Pancreas (tissue), 10 donors: ENCODE data around the gene VAMP3. TPM values are rescaled to one million over a fixed set of nuclear protein-coding genes. Genes with fewer than 3 reads are reported as not detected.

Experiments used
- ATAC-seq, 4 donors: fragments of 200-7000 bp; cut with Tn5 transposase; one replicate each; pipeline versions ENCODE4 v1.8.0 to v1.9.1; 2020; ENCODE audit warnings: mild to moderate bottlenecking in 4 of 4, moderate library complexity in 4 of 4
- DNase-seq, 6 donors: peaks; one replicate each; pipeline ENCODE4 v3.0.0-alpha.2; 2020
- FAIRE-seq: peaks from 2 replicates; lab custom pipeline; 2012; peaks lifted over from hg19 to GRCh38; lab: Jason Lieb, UNC
- H3K27ac ChIP-seq, 4 donors: fragments of 200-600 bp; sonication (generic); 1 replicate in 3 of 4; 2 replicates in 1 of 4; pipeline versions ENCODE4 v1.5.0 to v1.8.0; 2020
- H3K27me3 ChIP-seq, 4 donors: fragments of 200-600 bp; one replicate each; pipeline ENCODE4 v1.8.0; 2021
- H3K36me3 ChIP-seq, 3 donors: fragments of 200-600 bp; sonication (generic) in 1 of 3; one replicate each; pipeline versions ENCODE4 v1.5.0 to v1.8.0; 2020 to 2021
- H3K4me1 ChIP-seq, 3 donors: fragments of 200-600 bp; one replicate each; pipeline ENCODE4 v1.8.0; 2021
- H3K4me3 ChIP-seq, 4 donors: fragments of 200-600 bp; sonication (generic) in 2 of 4; one replicate each; pipeline versions ENCODE4 v1.5.0 to v1.8.0; 2020 to 2021
- H3K9me3 ChIP-seq, 4 donors: fragments of 200-600 bp; one replicate each; pipeline ENCODE4 v1.8.0; 2021
- CTCF ChIP-seq, 4 donors: fragments of 200-600 bp; sonication (generic) in 3 of 4; IDR thresholded peaks; one replicate each; pipeline versions ENCODE4 v1.5.0 to v1.8.0; 2021; ENCODE audit warnings: antibody characterized with exemption in 4 of 4
- WGBS, 2 donors: extraction: QIAGEN DNeasy Blood & Tissue Kit; methylation state at CpG; one replicate each; pipeline ENCODE4 v1.1.7; 2013; 5-methylcytosine and 5-hydroxymethylcytosine counted together
- intact Hi-C, 3 donors: fragments of 100-400 bp; cut with DNase I; formaldehyde crosslinking; loops; one replicate each; pipeline versions ENCODE4 v1.11.1 to v1.14.2; 2022
- polyA plus RNA-seq, 2 donors: library from polyadenylated mRNA; stranded (reverse); fragments of 200-250 nt; gene quantifications; one replicate each; pipeline ENCODE4 v1.2.3, GENCODE V29; 2013
- total RNA-seq, 6 donors: library from RNA; stranded (reverse); fragmentation: NEBNext Ultra II Directional in 4 of 6; extraction: Animal tissue kit (Norgen Biotek cat#: 25700) in 4 of 6; gene quantifications; one replicate each; pipeline versions ENCODE4 v1.2.1 to v1.2.4, GENCODE V29; 2021 to 2023
- donor health status: healthy with polysubstance abuse.
- donor health status: DM: no; HTN: no; CAD: no; lungs with moderate emphysema.
- donor health status: DM: no; HTN: no; CAD: no.
- donor health status: control.
- donor health status: control.
- donor health status: Bipolar disorder and iron deficiency.
- donor health status: DM: yes; HTN: yes; CAD: no.
- donor health status: DM: no; HTN: no; CAD: no.
- donor health status: DM: no; HTN: no; CAD: no.
- donor health status: DM: yes; HTN: yes; CAD: no.

VAMP3 gene
- total and polyA plus RNA-seq, 8 donors, result 11.7 to 39.1 (median 22.0) TPM

GRCh38 chr1:7769673-7770412 lies 1.3 kb upstream of the VAMP3 start:
- no peak for FAIRE-seq
- DNase-seq, result no peak
- peaks cover 0 to 11% (median 0%) of the 10 kb centered on the region in 3 donors for H3K4me1 ChIP-seq
- ATAC-seq, result no peak
- H3K9me3 ChIP-seq, result no peaks in the 10 kb centered on the region
- 81 to 92% methylated on average over 12 of the region's 12 CpGs for WGBS, 2 donors
- no peaks in the 10 kb centered on the region for H3K36me3 ChIP-seq
- no peak overlapping the region for H3K4me3 ChIP-seq
- H3K27ac ChIP-seq, result no peak overlapping the region
- no peaks in the 10 kb centered on the region for H3K27me3 ChIP-seq
- no peak for TF ChIP-seq CTCF (IDR thresholded peaks at IDR 0.05)
- intact Hi-C loops, result no loop called here

GRCh38 chr1:7770669-7770996 lies 463 bp upstream of the VAMP3 start:
- no peaks in the 10 kb centered on the region for H3K27me3 ChIP-seq
- H3K27ac ChIP-seq, result peak overlapping the region; percentile 67 to 88 (median 82)
- peak overlapping the region; percentile 90 to 98 (median 94) for H3K4me3 ChIP-seq
- H3K4me1 ChIP-seq, result peaks cover 0 to 11% (median 0%) of the 10 kb centered on the region in 3 donors
- DNase-seq (no peak), ATAC-seq (peak; percentile 18 to 56 (median 26)), FAIRE-seq (no peak)
- H3K9me3 ChIP-seq, result no peaks in the 10 kb centered on the region
- intact Hi-C loops, result no loop called here
- no peak for TF ChIP-seq CTCF (IDR thresholded peaks at IDR 0.05)
- WGBS, 2 donors, result 6 to 7% methylated on average over 6 of the region's 6 CpGs
- H3K36me3 ChIP-seq, result no peaks in the 10 kb centered on the region

- FAIRE-seq, result no peak
- H3K9me3 ChIP-seq, result no peaks in the 10 kb centered on the region
- H3K4me1 ChIP-seq, result peaks cover 0 to 11% (median 0%) of the 10 kb centered on the region in 3 donors
- ATAC-seq, result no peak
- WGBS, 2 donors, result 6% methylated on average over 12 of the region's 12 CpGs
- H3K27ac ChIP-seq, result peak overlapping the region; percentile 67 to 88 (median 82)
- intact Hi-C loops, result no loop called here
- peak overlapping the region; percentile 90 to 98 (median 94) for H3K4me3 ChIP-seq
- DNase-seq, result no peak
- H3K27me3 ChIP-seq, result no peaks in the 10 kb centered on the region
- TF ChIP-seq CTCF (IDR thresholded peaks at IDR 0.05), result no peak
- H3K36me3 ChIP-seq, result no peaks in the 10 kb centered on the region
Measured at GRCh38 chr1:7771823-7772299, 765 bp downstream of the VAMP3 start.

- ATAC-seq (no peak), FAIRE-seq (no peak), DNase-seq (no peak)
- peaks cover 0 to 2% (median 0%) of the 10 kb centered on the region in 3 donors for H3K4me1 ChIP-seq
- peaks cover 0 to 9% (median 7%) of the 10 kb centered on the region in 3 donors for H3K36me3 ChIP-seq
- TF ChIP-seq CTCF (IDR thresholded peaks at IDR 0.05), result no peak
- intact Hi-C loops, result no loop called here
- H3K4me3 ChIP-seq, result no peak overlapping the region
- no peaks in the 10 kb centered on the region for H3K9me3 ChIP-seq
- WGBS, 2 donors, result 80 to 83% methylated on average over 3 of the region's 3 CpGs
- no peaks in the 10 kb centered on the region for H3K27me3 ChIP-seq
- H3K27ac ChIP-seq, result no peak overlapping the region
Measured at GRCh38 chr1:7777591-7777990, 6.5 kb downstream of the VAMP3 start.

GRCh38 chr1:7778133-7778628 lies 7.1 kb downstream of the VAMP3 start:
- 74 to 79% methylated on average over 4 of the region's 4 CpGs for WGBS, 2 donors
- no peaks in the 10 kb centered on the region for H3K27me3 ChIP-seq
- peaks cover 0 to under 1% (median 0%) of the 10 kb centered on the region in 3 donors for H3K4me1 ChIP-seq
- H3K27ac ChIP-seq, result no peak overlapping the region
- DNase-seq (no peak), FAIRE-seq (no peak), ATAC-seq (no peak)
- no peak for TF ChIP-seq CTCF (IDR thresholded peaks at IDR 0.05)
- peaks cover 0 to 9% (median 7%) of the 10 kb centered on the region in 3 donors for H3K36me3 ChIP-seq
- no peak overlapping the region for H3K4me3 ChIP-seq
- intact Hi-C loops, result no loop called here
- H3K9me3 ChIP-seq, result no peaks in the 10 kb centered on the region
